GM12878 (cell line): Measurements from ENCODE around the gene USP15. TPM values are rescaled to one million over a fixed set of nuclear protein-coding genes. Genes with fewer than 3 reads are reported as not detected.

ENCODE experiments used
- ATAC-seq: fragments of 200-7000 bp; cut with Tn5 transposase; 3 replicates; pipeline ENCODE4 v1.9.1; 2020; ENCODE audit warnings: mild to moderate bottlenecking, moderate library complexity
- BruUV-seq: library from RNA; stranded (reverse); fragments of 400-500 nt; replicated peaks from 2 replicates; lab custom pipeline; 2021; lab: Mats Ljungman, UMichigan
- CTCF ChIA-PET: fragments of 300-600 bp; sonication (Branson Sonifier 250); formaldehyde crosslinking; extraction: SDS; loops from one replicate; lab custom pipeline; 2021; ENCODE audit warnings: inconsistent platforms; lab: Yijun Ruan, JAX
- POLR2A ChIA-PET: fragments of 350-600 bp; formaldehyde crosslinking; extraction: SDS; loops from one replicate; lab custom pipeline; 2021; ENCODE audit warnings: inconsistent platforms; lab: Charles Lee
- RAD21 ChIA-PET: fragments of 300-600 bp; sonication (Branson Sonifier 250); formaldehyde crosslinking; loops from one replicate; lab custom pipeline; 2023; ENCODE audit warnings: antibody characterized with exemption; ENCODE audit not compliant: unreplicated experiment; lab: Charles Lee
- SMC1A ChIA-PET: fragments of 300-600 bp; sonication (Branson Sonifier 250); formaldehyde crosslinking; loops from one replicate; lab custom pipeline; 2023; ENCODE audit not compliant: unreplicated experiment, uncharacterized antibody; lab: Charles Lee
- DNase-seq: peaks from one replicate; pipeline ENCODE4 v3.0.0-alpha.2; 2011; ENCODE audit warnings: low read depth, low spot score
- FAIRE-seq: peaks from 3 replicates; lab custom pipeline; 2011; peaks lifted over from hg19 to GRCh38; lab: Jason Lieb, UNC
- H2AFZ ChIP-seq: 2 replicates; pipeline ENCODE4 v1.6.0; 2011; ENCODE audit warnings: low read depth, low read length, control low read depth; ENCODE audit not compliant: control insufficient read depth
- H3K27ac ChIP-seq: 2 replicates; pipeline ENCODE4 v1.5.1; 2011; ENCODE audit warnings: control low read depth; ENCODE audit not compliant: control insufficient read depth, insufficient read depth
- H3K27me3 ChIP-seq, 2 experiments: replicated peaks in 1 of 2; 2 replicates each; pipeline versions ENCODE4 v1.6.0 to v1.6.1; 2011; ENCODE audit warnings: low read length in 1 of 2; ENCODE audit not compliant: control insufficient read depth in 2 of 2, insufficient read depth in 2 of 2
- H3K36me3 ChIP-seq, 2 experiments: 2 replicates each; pipeline ENCODE4 v1.5.1; 2011; ENCODE audit warnings: low read length in 1 of 2; ENCODE audit not compliant: control insufficient read depth in 2 of 2, insufficient read depth in 2 of 2
- H3K4me1 ChIP-seq: 2 replicates; pipeline ENCODE4 v1.6.1; 2011; ENCODE audit warnings: mild to moderate bottlenecking, low read length, moderate library complexity, mixed read lengths; ENCODE audit not compliant: control insufficient read depth, insufficient read depth
- H3K4me2 ChIP-seq: 2 replicates; pipeline ENCODE4 v1.6.0; 2011; ENCODE audit warnings: control low read depth; ENCODE audit not compliant: control insufficient read depth, insufficient read depth
- H3K4me3 ChIP-seq: fragments of 200-600 bp; sonication (generic); 2 replicates; pipeline ENCODE4 v1.5.1; 2016
- H3K79me2 ChIP-seq: 2 replicates; pipeline ENCODE4 v1.6.0; 2011; ENCODE audit warnings: low read length; ENCODE audit not compliant: control insufficient read depth, insufficient read depth
- H3K9ac ChIP-seq: 2 replicates; pipeline ENCODE4 v1.8.0; 2011; ENCODE audit warnings: low read length, control low read depth, mixed read lengths; ENCODE audit not compliant: control insufficient read depth, insufficient read depth
- H3K9me3 ChIP-seq: replicated peaks from 3 replicates; pipeline ENCODE4 v1.5.1; 2011; ENCODE audit warnings: mild to moderate bottlenecking, low read length; ENCODE audit not compliant: control insufficient read depth, insufficient read depth
- H4K20me1 ChIP-seq: 2 replicates; pipeline ENCODE4 v1.6.0; 2011; ENCODE audit not compliant: control insufficient read depth, insufficient read depth
- BCL11A ChIP-seq: IDR thresholded peaks from 2 replicates; pipeline ENCODE4 v1.6.1; 2011; ENCODE audit warnings: low read depth, low read length
- CREB1 ChIP-seq: IDR thresholded peaks from 2 replicates; pipeline ENCODE4 v1.6.1; 2012; ENCODE audit warnings: low read depth, mild to moderate bottlenecking, inconsistent platforms
- CREM ChIP-seq: IDR thresholded peaks from 2 replicates; pipeline ENCODE4 v1.6.1; 2014; ENCODE audit warnings: antibody characterized with exemption, low read depth
- FOXM1 ChIP-seq: IDR thresholded peaks from 2 replicates; pipeline ENCODE4 v1.6.1; 2012; ENCODE audit warnings: low read depth, mild to moderate bottlenecking, inconsistent platforms, low read length, moderate library complexity
- IRF4 ChIP-seq: IDR thresholded peaks from 2 replicates; pipeline ENCODE4 v1.6.1; 2011; ENCODE audit warnings: low read depth, low read length
- MXI1 ChIP-seq: fragments of 150-350 bp; IDR thresholded peaks from 2 replicates; pipeline ENCODE4 v1.6.1; 2011; ENCODE audit warnings: low read depth, mild to moderate bottlenecking, inconsistent platforms, low read length, improper control_type of control experiment
- RELB ChIP-seq: fragments of 450-650 bp; IDR thresholded peaks from 2 replicates; pipeline ENCODE4 v1.6.1; 2017; ENCODE audit warnings: low read depth, mild to moderate bottlenecking, moderate library complexity
- SMAD5 ChIP-seq: IDR thresholded peaks from 2 replicates; pipeline ENCODE4 v1.6.1; 2016; ENCODE audit warnings: antibody characterized with exemption, low read depth
- STAT1 ChIP-seq: fragments of 450-650 bp; conservative IDR thresholded peaks from 2 replicates; pipeline ENCODE4 v1.6.1; 2014; ENCODE audit warnings: antibody characterized with exemption, mild to moderate bottlenecking
- STAT3 ChIP-seq: IDR thresholded peaks from 2 replicates; pipeline ENCODE4 v1.6.1; 2011; ENCODE audit warnings: low read depth, low read length, improper control_type of control experiment
- ZBTB40 ChIP-seq: fragments of 450-650 bp; IDR thresholded peaks from 2 replicates; pipeline ENCODE4 v1.6.1; 2016; ENCODE audit warnings: mild to moderate bottlenecking, moderate library complexity, borderline replicate concordance
- ZNF384 ChIP-seq: IDR thresholded peaks from 2 replicates; pipeline ENCODE4 v1.6.1; 2012; ENCODE audit warnings: low read depth, mild to moderate bottlenecking, low read length, improper control_type of control experiment, borderline replicate concordance
- WGBS: methylation state at CpG from one replicate; pipeline ENCODE4 v1.1.6; 2016; ENCODE audit warnings: low lambda C conversion rate; ENCODE audit not compliant: insufficient replicate concordance, insufficient coverage; ENCODE audit errors: missing lambda C conversion rate; 5-methylcytosine and 5-hydroxymethylcytosine counted together
- in situ Hi-C: fragments of 300-500 bp; cut with MboI; formaldehyde crosslinking; loops from 9 replicates; pipeline ENCODE4 v1.14.3; 2018; ENCODE audit warnings: mixed read lengths
- intact Hi-C: fragments of 100-400 bp; cut with micrococcal nuclease; formaldehyde crosslinking; loops from one replicate; pipeline ENCODE4 v1.14.2; 2022; ENCODE audit not compliant: unreplicated experiment
- polyA plus RNA-seq, 11 experiments: library from polyadenylated mRNA; depleted of rRNA in 4 of 11; unstranded in 6 of 11; stranded (reverse) in 5 of 11; fragments of >200 nt; fragmentation: Nextera tagmentation in 4 of 11; fragmentation: Illumina TruSeq in 1 of 11; extraction: Ambion mirVana in 4 of 11; extraction: Trizol in 1 of 11; gene quantifications; 1 replicate in 1 of 11; 2 replicates in 10 of 11; pipeline versions ENCODE4 v1.2.1 to v1.2.3, GENCODE V29; 2011 to 2016; ENCODE audit warnings: inconsistent platforms in 2 of 11, missing spikeins in 2 of 11, low read depth in 1 of 11
- total RNA-seq, 4 experiments: library from RNA; depleted of rRNA in 3 of 4; stranded (reverse); fragments of >200 nt in 3 of 4; fragmentation: Illumina TruSeq in 1 of 4; extraction: Trizol in 1 of 4; gene quantifications; 2 replicates each; pipeline versions ENCODE4 v1.2.1 to v1.2.3, GENCODE V29; 2013 to 2021

Gene USP15
- total and polyA plus RNA-seq, 10 of the 15 experiments (the other 5 are each of a cell fraction or from before 2014, with no cell fraction given) = 57.6 to 101 (median 90.2) TPM

GRCh38 chr12:62211510-62211909 is 48.7 kb upstream of the USP15 start:
- RAD21 ChIA-PET = no interaction called here
- intact Hi-C loops = no loop called here
- no peaks in the 10 kb centered on the region for H3K36me3 ChIP-seq
- no peak for DNase-seq
- CTCF ChIA-PET = interaction anchor here (0.7 kb wide), 1 partner anchor 361 kb away, joined by 3 read pairs; no protein-coding TSS in a partner anchor
- H4K20me1 ChIP-seq = no peaks in the 10 kb centered on the region
- no peaks in the 10 kb centered on the region for H3K4me1 ChIP-seq
- TF ChIP-seq STAT3 (no peak), RELB (no peak), IRF4 (no peak), ZNF384 (no peak), ZBTB40 (no peak), CREM (no peak), CREB1 (no peak), FOXM1 (no peak), MXI1 (no peak), SMAD5 (no peak), STAT1 (no peak), BCL11A (no peak)
- TF ChIP-seq, all 136 proteins: peak for 0
- no peak overlapping the region for H3K4me2 ChIP-seq
- ChIA-PET SMC1A (interaction anchor here (0.6 kb wide), 1 partner anchor 761 kb away, joined by 3 read pairs; no protein-coding TSS in a partner anchor), POLR2A (interaction anchor here (0.7 kb wide), 1 partner anchor 186 kb away, joined by 3 read pairs; no protein-coding TSS in a partner anchor)
- no peaks in the 10 kb centered on the region for H3K9me3 ChIP-seq
- ATAC-seq (no peak), FAIRE-seq (no peak)
- no peaks in the 10 kb centered on the region for H3K27me3 ChIP-seq
- no peak overlapping the region for H3K9ac ChIP-seq
- H3K27ac ChIP-seq = no peak overlapping the region
- BruUV-seq = no TSS peak
- 83% methylated on average over 4 of the region's 4 CpGs for WGBS
- in situ Hi-C loops = no loop called here
- no peak overlapping the region for H2AFZ ChIP-seq
- no peak overlapping the region for H3K4me3 ChIP-seq
- no peaks in the 10 kb centered on the region for H3K79me2 ChIP-seq
